ENCODE measurements around the gene NRIP3.
"Not testable (repeated sequence)": the region's sequence is repeated elsewhere in the genome, so short reads cannot be mapped to it uniquely, and the experiment has no call there.

Gene NRIP3

DNA sequence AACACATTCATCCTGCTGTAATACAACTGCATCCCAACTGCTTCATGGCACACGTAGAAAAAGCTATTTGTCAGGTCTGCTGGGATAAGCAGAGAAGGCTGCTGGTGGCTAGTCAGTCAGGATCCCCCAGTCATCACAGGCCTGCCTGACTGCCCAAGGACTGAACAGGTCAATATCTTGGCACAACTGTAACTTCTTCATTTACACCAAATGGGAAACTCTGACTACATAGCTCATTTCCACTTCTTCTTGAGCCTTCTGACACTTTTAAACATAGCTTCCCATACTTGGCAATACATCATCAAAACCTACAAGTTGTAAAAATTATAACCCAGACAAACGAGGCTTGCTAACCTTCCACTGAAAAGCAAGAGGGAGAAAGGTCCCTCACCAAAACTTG lies 42.4 kb downstream of the NRIP3 start:
- H3K4me1 ChIP-seq (ENCODE audit: control insufficient read depth, insufficient read depth, low read length, poor library complexity, severe bottlenecking), result peaks cover 13% of the 10 kb centered on the region
- H3K27me3 ChIP-seq (replicated peaks; ENCODE audit: control insufficient read depth, insufficient read depth, low read length, poor library complexity, severe bottlenecking), result no peaks in the 10 kb centered on the region
- H3K27ac ChIP-seq (ENCODE audit: insufficient read depth, low read length, poor library complexity, severe bottlenecking), result no peak overlapping the region
- no peaks in the 10 kb centered on the region for H3K36me3 ChIP-seq (ENCODE audit: control insufficient read depth, insufficient read depth, low read length)
- no peaks in the 10 kb centered on the region for H3K9me3 ChIP-seq (ENCODE audit: control insufficient read depth, low read length)
- DNase-seq, result no peak
- H3K4me3 ChIP-seq (ENCODE audit: insufficient read depth, low read depth, low read length, poor library complexity, severe bottlenecking), result no peak overlapping the region

DNA sequence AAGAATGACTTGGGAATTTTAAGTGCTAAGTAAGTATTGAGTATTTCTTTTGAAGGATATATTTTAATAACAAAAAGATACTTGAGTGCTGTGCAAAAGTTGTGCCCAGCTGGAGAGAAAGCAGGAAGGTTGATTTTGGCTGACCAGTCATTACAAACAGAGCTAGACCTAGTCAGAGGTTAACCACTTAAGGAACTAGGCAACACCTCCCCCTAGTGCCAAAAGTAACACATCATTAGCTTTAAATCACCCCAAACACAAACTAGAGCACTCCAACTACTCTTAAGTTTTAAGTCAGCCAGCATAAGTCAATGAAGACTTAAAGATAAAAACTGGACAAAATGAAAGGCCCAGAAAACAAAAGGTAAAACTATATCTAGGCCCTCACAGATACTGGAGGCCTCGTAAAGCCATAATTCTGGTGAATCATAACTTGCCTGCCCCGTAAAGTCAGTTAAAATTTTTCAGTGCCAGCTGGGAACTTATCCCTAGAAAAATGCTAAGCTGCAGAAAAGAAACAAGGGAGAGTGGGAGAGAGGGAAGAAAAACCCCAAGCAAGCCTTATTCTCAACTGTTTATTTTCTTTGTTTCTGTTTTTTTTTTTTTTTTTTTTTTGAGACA lies 44.1 kb downstream of the NRIP3 start:
- Histone ChIP-seq H3K9me3 (ENCODE audit: control insufficient read depth, low read length) (no peaks in the 10 kb centered on the region), H3K4me1 (ENCODE audit: control insufficient read depth, insufficient read depth, low read length, poor library complexity, severe bottlenecking) (peaks cover 10% of the 10 kb centered on the region), H3K4me3 (ENCODE audit: insufficient read depth, low read depth, low read length, poor library complexity, severe bottlenecking) (no peak overlapping the region), H3K27me3 (replicated peaks; ENCODE audit: control insufficient read depth, insufficient read depth, low read length, poor library complexity, severe bottlenecking) (no peaks in the 10 kb centered on the region), H3K27ac (ENCODE audit: insufficient read depth, low read length, poor library complexity, severe bottlenecking) (no peak overlapping the region), H3K36me3 (ENCODE audit: control insufficient read depth, insufficient read depth, low read length) (peaks cover 10% of the 10 kb centered on the region)
- no peak for DNase-seq

DNA sequence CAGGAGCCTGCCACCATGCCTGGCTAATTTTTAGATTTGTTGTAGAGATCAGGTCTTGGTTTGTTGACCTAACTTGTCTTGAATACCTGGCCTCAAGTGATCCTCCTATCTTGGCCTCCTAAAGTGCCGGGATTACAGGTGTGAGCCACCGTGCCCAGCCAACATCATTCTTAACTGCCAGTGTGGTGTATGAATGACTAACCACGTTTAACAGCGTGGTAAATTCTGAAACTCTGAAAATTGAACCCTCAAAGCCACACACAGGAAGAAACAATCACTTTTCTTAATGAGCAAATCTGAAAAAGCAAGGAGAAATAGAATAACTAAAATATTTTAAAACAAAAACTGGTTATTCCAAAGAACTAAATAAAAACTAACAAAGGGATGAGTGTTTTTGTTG lies 46.9 kb downstream of the NRIP3 start:
- H3K27ac ChIP-seq (ENCODE audit: insufficient read depth, low read length, poor library complexity, severe bottlenecking), result no peak overlapping the region
- no peaks in the 10 kb centered on the region for H3K27me3 ChIP-seq (replicated peaks; ENCODE audit: control insufficient read depth, insufficient read depth, low read length, poor library complexity, severe bottlenecking)
- no peak overlapping the region for H3K4me3 ChIP-seq (ENCODE audit: insufficient read depth, low read depth, low read length, poor library complexity, severe bottlenecking)
- no peak for DNase-seq
- H3K9me3 ChIP-seq (ENCODE audit: control insufficient read depth, low read length), result no peaks in the 10 kb centered on the region
- H3K4me1 ChIP-seq (ENCODE audit: control insufficient read depth, insufficient read depth, low read length, poor library complexity, severe bottlenecking), result no peaks in the 10 kb centered on the region
- H3K36me3 ChIP-seq (ENCODE audit: control insufficient read depth, insufficient read depth, low read length), result peaks cover 29% of the 10 kb centered on the region

DNA sequence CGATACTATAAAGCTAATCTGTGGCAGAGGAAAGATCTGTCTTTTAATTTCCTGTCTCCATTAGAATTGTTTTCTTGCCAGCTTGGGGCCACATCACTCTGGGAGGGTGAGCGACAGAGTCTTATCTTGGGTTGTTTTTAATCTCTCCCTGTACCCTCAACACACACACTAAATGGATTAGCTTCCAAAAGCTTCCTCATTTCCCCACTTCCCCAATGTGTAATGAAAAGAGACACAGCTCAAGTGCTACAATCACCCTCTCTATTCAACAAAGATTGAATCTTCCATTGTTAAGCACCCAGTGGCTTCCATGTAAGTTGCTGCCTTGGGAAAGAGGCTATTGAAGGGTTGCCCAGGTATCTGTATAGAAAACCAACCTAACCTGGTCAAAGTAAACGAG lies 54.9 kb downstream of the NRIP3 start:
- H3K27ac ChIP-seq (ENCODE audit: insufficient read depth, low read length, poor library complexity, severe bottlenecking), result no peak overlapping the region
- H3K9me3 ChIP-seq (ENCODE audit: control insufficient read depth, low read length), result no peaks in the 10 kb centered on the region
- DNase-seq, result no peak
- H3K4me3 ChIP-seq (ENCODE audit: insufficient read depth, low read depth, low read length, poor library complexity, severe bottlenecking), result no peak overlapping the region
- H3K36me3 ChIP-seq (ENCODE audit: control insufficient read depth, insufficient read depth, low read length), result peaks cover 50% of the 10 kb centered on the region
- no peaks in the 10 kb centered on the region for H3K27me3 ChIP-seq (replicated peaks; ENCODE audit: control insufficient read depth, insufficient read depth, low read length, poor library complexity, severe bottlenecking)
- no peaks in the 10 kb centered on the region for H3K4me1 ChIP-seq (ENCODE audit: control insufficient read depth, insufficient read depth, low read length, poor library complexity, severe bottlenecking)

DNA sequence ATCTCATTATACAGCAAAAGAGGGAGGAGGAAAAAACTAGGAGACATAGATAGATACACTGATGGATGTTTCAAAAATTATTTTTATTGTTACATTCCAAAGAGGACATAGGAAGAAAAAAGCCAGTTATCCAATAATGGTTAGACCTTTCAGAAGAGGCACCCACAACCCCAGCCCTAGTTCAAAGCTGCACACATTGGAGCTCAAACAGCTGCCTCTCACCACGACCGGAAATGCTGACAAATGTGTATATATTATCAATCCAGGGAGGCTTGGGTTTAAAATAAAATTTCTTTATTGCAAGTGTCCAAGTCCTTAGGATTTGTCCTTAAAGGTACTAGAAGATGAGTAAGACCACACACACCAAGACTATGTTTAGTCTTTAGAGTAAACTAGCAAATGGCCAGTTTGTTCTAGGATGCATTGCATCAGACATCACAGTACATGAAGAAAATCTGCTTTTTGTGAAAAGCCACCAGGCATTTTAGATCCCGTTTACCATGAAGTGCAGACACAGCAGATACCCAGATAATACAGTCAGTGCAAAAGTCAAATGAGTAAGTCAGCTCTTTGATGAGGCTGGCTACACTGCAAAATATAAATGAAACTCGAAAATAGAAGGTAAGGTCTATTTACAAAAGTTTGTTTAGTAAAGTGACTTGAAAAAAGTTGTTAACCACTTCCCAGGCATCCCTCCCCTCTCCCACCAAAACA lies 56.4 kb downstream of the NRIP3 start:
- Histone ChIP-seq H3K27me3 (replicated peaks; ENCODE audit: control insufficient read depth, insufficient read depth, low read length, poor library complexity, severe bottlenecking) (no peaks in the 10 kb centered on the region), H3K27ac (ENCODE audit: insufficient read depth, low read length, poor library complexity, severe bottlenecking) (no peak overlapping the region), H3K36me3 (ENCODE audit: control insufficient read depth, insufficient read depth, low read length) (peaks cover 36% of the 10 kb centered on the region), H3K4me3 (ENCODE audit: insufficient read depth, low read depth, low read length, poor library complexity, severe bottlenecking) (no peak overlapping the region), H3K4me1 (ENCODE audit: control insufficient read depth, insufficient read depth, low read length, poor library complexity, severe bottlenecking) (no peaks in the 10 kb centered on the region), H3K9me3 (ENCODE audit: control insufficient read depth, low read length) (no peaks in the 10 kb centered on the region)
- no peak for DNase-seq

DNA sequence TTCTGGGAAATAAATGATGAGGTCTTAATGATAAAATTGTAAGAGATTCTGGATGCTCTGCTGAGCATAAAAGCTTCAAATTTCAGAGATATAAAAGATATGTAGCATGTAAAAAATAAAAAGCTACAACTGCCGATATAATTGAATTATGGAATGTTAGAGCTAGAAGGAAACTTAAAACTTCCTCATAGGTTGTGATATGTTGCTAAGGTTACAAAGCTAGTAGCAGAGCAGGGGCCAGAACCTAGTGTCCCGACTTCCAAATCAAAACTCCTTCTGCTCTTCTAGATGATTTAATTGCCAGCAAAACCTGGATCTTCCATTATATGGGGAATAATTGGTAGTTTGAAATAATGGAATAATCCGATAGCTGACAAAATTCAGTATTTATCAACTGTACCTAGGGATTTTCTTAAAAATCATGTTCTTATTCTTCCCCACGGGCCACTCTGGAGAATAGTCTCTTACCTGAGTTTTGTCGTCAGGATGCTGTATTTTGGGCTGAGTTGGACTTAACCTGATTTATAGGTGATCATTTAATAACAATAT lies 61.2 kb downstream of the NRIP3 start, which contains the start of gene ASCL3:
Gene ASCL3 (minus strand): TSS at position 499 of the 549 bp plus-strand sequence. CDS start 4,855 bp downstream, outside the sequence.
- no peak for DNase-seq
- Histone ChIP-seq H3K9me3 (ENCODE audit: control insufficient read depth, low read length) (no peaks in the 10 kb centered on the region), H3K36me3 (ENCODE audit: control insufficient read depth, insufficient read depth, low read length) (peaks cover 7% of the 10 kb centered on the region), H3K27ac (ENCODE audit: insufficient read depth, low read length, poor library complexity, severe bottlenecking) (no peak within 1 kb of the TSS), H3K4me1 (ENCODE audit: control insufficient read depth, insufficient read depth, low read length, poor library complexity, severe bottlenecking) (no peaks in the 10 kb centered on the region), H3K27me3 (replicated peaks; ENCODE audit: control insufficient read depth, insufficient read depth, low read length, poor library complexity, severe bottlenecking) (no peaks in the 10 kb centered on the region), H3K4me3 (ENCODE audit: insufficient read depth, low read depth, low read length, poor library complexity, severe bottlenecking) (no peak within 1 kb of the TSS)

DNA sequence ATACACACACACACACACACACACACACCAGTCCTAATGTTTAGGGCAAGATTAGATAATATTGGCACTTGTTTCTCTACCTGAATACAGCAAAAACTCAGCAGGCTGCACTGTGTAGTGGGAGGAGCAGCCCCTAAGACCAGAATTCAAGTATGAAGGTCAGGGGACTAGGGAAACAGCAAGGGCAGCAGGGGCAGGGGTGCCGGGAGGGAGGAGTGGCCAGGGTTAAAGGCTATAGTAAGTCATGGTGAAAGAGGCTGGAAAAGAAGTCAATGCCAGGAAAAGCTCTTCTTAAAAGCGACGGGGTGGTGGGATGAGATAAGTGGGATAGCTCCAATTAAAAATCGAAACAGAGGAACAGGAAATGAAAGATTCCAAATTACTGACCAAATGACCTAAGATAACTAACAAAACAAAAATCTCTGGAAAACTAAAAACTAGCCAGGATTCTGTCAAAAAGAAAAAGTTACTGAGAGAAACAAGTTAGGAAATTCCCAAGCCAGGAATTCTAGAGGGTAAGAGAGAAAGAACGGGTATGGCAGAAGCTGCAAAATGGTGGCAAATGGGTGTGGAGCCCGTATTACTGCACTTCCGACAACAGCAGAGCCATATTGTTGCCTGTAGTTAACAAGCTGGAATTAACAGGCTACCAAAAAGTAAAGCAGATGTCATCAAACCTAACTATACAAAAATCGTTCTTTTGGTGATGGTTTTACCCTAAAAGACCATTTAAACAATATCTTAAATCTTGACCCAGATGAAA lies 62.3 kb downstream of the NRIP3 start:
- DNase-seq, result no peak
- no peak overlapping the region for H3K4me3 ChIP-seq (ENCODE audit: insufficient read depth, low read depth, low read length, poor library complexity, severe bottlenecking)
- no peaks in the 10 kb centered on the region for H3K9me3 ChIP-seq (ENCODE audit: control insufficient read depth, low read length)
- H3K27ac ChIP-seq (ENCODE audit: insufficient read depth, low read length, poor library complexity, severe bottlenecking), result no peak overlapping the region
- H3K36me3 ChIP-seq (ENCODE audit: control insufficient read depth, insufficient read depth, low read length), result no peaks in the 10 kb centered on the region
- H3K27me3 ChIP-seq (replicated peaks; ENCODE audit: control insufficient read depth, insufficient read depth, low read length, poor library complexity, severe bottlenecking), result no peaks in the 10 kb centered on the region
- no peaks in the 10 kb centered on the region for H3K4me1 ChIP-seq (ENCODE audit: control insufficient read depth, insufficient read depth, low read length, poor library complexity, severe bottlenecking)

DNA sequence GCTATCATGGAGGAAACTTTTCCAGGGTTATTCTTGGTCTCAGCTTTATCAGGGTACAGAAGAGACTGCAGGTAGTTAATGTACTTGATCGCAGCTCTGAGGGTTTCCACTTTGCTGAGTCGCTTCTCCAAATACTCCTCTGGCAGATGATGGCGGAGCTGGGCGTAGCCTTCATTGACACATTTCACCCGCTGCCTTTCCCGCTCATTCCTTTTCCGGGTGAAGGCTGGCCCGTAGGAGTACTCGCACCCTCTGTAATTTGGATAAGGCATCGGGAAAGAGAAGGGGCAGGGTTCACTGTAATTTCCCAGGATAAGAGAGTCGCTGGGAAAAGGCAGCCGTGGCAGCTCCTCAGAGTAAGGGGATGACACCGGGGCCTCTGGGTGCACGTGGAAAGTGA lies 66.1 kb downstream of the NRIP3 start:
- Histone ChIP-seq H3K4me1 (ENCODE audit: control insufficient read depth, insufficient read depth, low read length, poor library complexity, severe bottlenecking) (no peaks in the 10 kb centered on the region), H3K27ac (ENCODE audit: insufficient read depth, low read length, poor library complexity, severe bottlenecking) (no peak overlapping the region), H3K27me3 (replicated peaks; ENCODE audit: control insufficient read depth, insufficient read depth, low read length, poor library complexity, severe bottlenecking) (no peaks in the 10 kb centered on the region), H3K4me3 (ENCODE audit: insufficient read depth, low read depth, low read length, poor library complexity, severe bottlenecking) (no peak overlapping the region), H3K36me3 (ENCODE audit: control insufficient read depth, insufficient read depth, low read length) (no peaks in the 10 kb centered on the region), H3K9me3 (ENCODE audit: control insufficient read depth, low read length) (no peaks in the 10 kb centered on the region)
- no peak for DNase-seq

DNA sequence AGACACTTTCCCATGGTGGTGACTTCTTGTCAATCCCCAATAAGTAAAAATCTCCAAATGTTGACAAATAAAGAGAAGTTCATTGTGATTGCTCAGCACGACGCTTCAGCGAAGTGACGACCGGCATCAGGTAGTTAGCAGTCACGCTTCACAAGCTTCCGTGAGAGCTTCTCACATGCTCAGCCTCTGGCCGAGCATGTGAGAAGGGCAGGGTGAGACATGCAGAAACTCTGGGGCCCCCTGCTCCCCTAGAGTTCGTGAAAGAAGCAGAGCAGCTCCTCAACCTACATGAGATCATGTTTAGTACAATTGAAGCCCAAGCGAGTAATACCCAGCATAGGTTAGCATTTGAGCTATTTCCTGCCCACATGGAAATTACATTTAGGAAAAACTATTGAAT lies 66.6 kb downstream of the NRIP3 start:
- Histone ChIP-seq H3K4me3 (ENCODE audit: insufficient read depth, low read depth, low read length, poor library complexity, severe bottlenecking) (no peak overlapping the region), H3K4me1 (ENCODE audit: control insufficient read depth, insufficient read depth, low read length, poor library complexity, severe bottlenecking) (no peaks in the 10 kb centered on the region), H3K27me3 (replicated peaks; ENCODE audit: control insufficient read depth, insufficient read depth, low read length, poor library complexity, severe bottlenecking) (no peaks in the 10 kb centered on the region), H3K36me3 (ENCODE audit: control insufficient read depth, insufficient read depth, low read length) (no peaks in the 10 kb centered on the region), H3K9me3 (ENCODE audit: control insufficient read depth, low read length) (no peaks in the 10 kb centered on the region), H3K27ac (ENCODE audit: insufficient read depth, low read length, poor library complexity, severe bottlenecking) (no peak overlapping the region)
- no peak for DNase-seq

DNA sequence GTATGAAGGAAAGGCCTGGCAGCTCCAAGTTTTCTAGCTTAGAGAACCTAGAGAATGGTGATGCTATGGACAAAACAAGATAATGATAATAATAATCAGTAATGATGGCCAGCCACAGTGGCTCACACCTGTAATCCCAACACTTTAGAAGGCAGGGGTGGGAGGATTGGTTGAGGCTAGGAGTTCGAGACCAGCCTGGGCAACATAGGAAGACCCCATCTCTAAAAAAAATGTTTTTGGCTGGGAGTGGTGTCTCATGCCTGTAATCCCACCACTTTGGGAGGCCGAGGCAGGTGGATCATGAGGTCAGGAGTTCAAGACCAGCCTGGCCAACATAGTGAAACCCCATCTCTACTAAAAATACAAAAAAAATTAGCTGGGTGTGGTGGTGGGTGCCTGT lies 68.0 kb downstream of the NRIP3 start:
- not testable (repeated sequence) for H3K9me3 ChIP-seq (ENCODE audit: control insufficient read depth, low read length); H3K4me1 ChIP-seq (ENCODE audit: control insufficient read depth, insufficient read depth, low read length, poor library complexity, severe bottlenecking); H3K27me3 ChIP-seq (replicated peaks; ENCODE audit: control insufficient read depth, insufficient read depth, low read length, poor library complexity, severe bottlenecking); H3K27ac ChIP-seq (ENCODE audit: insufficient read depth, low read length, poor library complexity, severe bottlenecking); DNase-seq; H3K36me3 ChIP-seq (ENCODE audit: control insufficient read depth, insufficient read depth, low read length); H3K4me3 ChIP-seq (ENCODE audit: insufficient read depth, low read depth, low read length, poor library complexity, severe bottlenecking)
